GM23338 (cell line): ENCODE measurements around the gene SCNN1G. TPM values are rescaled to one million over a fixed set of nuclear protein-coding genes. Genes with fewer than 3 reads are reported as not detected.

Experiments
- ATAC-seq: fragments of 200-7000 bp; cut with Tn5 transposase; 3 replicates; pipeline ENCODE4 v1.9.1; 2020
- DNase-seq: peaks from one replicate; pipeline ENCODE4 v3.0.0-alpha.2; 2015; ENCODE audit warnings: low spot score
- H2AFZ ChIP-seq: fragments of 200-600 bp; sonication (generic); 2 replicates; pipeline ENCODE4 v1.8.0; 2016; ENCODE audit warnings: antibody characterized with exemption, mild to moderate bottlenecking, moderate library complexity
- H3F3A ChIP-seq: fragments of 200-600 bp; sonication (generic); replicated peaks from 2 replicates; pipeline ENCODE4 v1.8.0; 2017; ENCODE audit warnings: antibody characterized with exemption, mixed run types, low read depth
- H3K27ac ChIP-seq: fragments of 200-600 bp; sonication (generic); 2 replicates; pipeline ENCODE4 v1.6.1; 2016; ENCODE audit warnings: low read depth
- H3K27me3 ChIP-seq: fragments of 200-600 bp; sonication (generic); 2 replicates; pipeline ENCODE4 v1.8.0; 2016; ENCODE audit warnings: mild to moderate bottlenecking, mixed run types, moderate library complexity; ENCODE audit not compliant: insufficient read depth
- H3K36me3 ChIP-seq: fragments of 200-600 bp; sonication (generic); 2 replicates; pipeline ENCODE4 v1.8.0; 2016; ENCODE audit warnings: mild to moderate bottlenecking; ENCODE audit not compliant: insufficient read depth
- H3K4me1 ChIP-seq: fragments of 200-600 bp; sonication (generic); 2 replicates; pipeline ENCODE4 v1.8.0; 2016; ENCODE audit warnings: mild to moderate bottlenecking, moderate library complexity; ENCODE audit not compliant: insufficient read depth
- H3K4me2 ChIP-seq: fragments of 200-600 bp; sonication (generic); 2 replicates; pipeline ENCODE4 v1.7.1; 2017; ENCODE audit warnings: mixed run types
- H3K4me3 ChIP-seq: fragments of 200-600 bp; sonication (generic); 2 replicates; pipeline ENCODE4 v1.6.1; 2016; ENCODE audit warnings: mixed run types
- H3K79me2 ChIP-seq: fragments of 200-600 bp; sonication (generic); replicated peaks from 2 replicates; pipeline ENCODE4 v1.8.0; 2017; ENCODE audit warnings: mild to moderate bottlenecking; ENCODE audit not compliant: insufficient read depth
- H3K9me2 ChIP-seq: fragments of 200-600 bp; sonication (generic); 2 replicates; pipeline ENCODE4 v1.8.0; 2017; ENCODE audit not compliant: insufficient read depth
- H4K20me1 ChIP-seq: fragments of 200-600 bp; sonication (generic); replicated peaks from 2 replicates; pipeline ENCODE4 v1.8.0; 2017; ENCODE audit warnings: mild to moderate bottlenecking; ENCODE audit not compliant: insufficient read depth
- H3K27ac Mint-ChIP-seq: 2 replicates; pipeline ENCODE4 v1.8.0; 2020; ENCODE audit warnings: inconsistent platforms, mild to moderate bottlenecking, moderate library complexity, mixed read lengths
- H3K27me3 Mint-ChIP-seq: 3 replicates; pipeline ENCODE4 v1.8.0; 2022; ENCODE audit warnings: low read depth, mild to moderate bottlenecking, moderate library complexity, mixed read lengths, inconsistent platforms; ENCODE audit not compliant: insufficient read depth, poor library complexity
- H3K36me3 Mint-ChIP-seq: 3 replicates; pipeline ENCODE4 v1.8.0; 2021; ENCODE audit warnings: low read depth, mild to moderate bottlenecking, inconsistent platforms, moderate library complexity, mixed read lengths
- H3K4me1 Mint-ChIP-seq: 3 replicates; pipeline ENCODE4 v1.8.0; 2020; ENCODE audit warnings: mild to moderate bottlenecking, inconsistent platforms, mixed read lengths
- H3K4me3 Mint-ChIP-seq: 3 replicates; pipeline ENCODE4 v1.8.0; 2021; ENCODE audit warnings: moderate library complexity, mild to moderate bottlenecking, inconsistent platforms, mixed read lengths
- H3K9me3 Mint-ChIP-seq: 3 replicates; pipeline ENCODE4 v1.8.0; 2020; ENCODE audit warnings: moderate library complexity, mild to moderate bottlenecking, inconsistent platforms, mixed read lengths
- ETS1 ChIP-seq: IDR thresholded peaks from 2 replicates; pipeline ENCODE4 v1.6.1; 2016; ENCODE audit warnings: antibody characterized with exemption
- EZH2 ChIP-seq: fragments of 200-600 bp; sonication (generic); IDR thresholded peaks from one replicate; pipeline ENCODE4 v1.8.0; 2017; ENCODE audit warnings: antibody characterized with exemption, mild to moderate bottlenecking, low read depth; ENCODE audit not compliant: unreplicated experiment
- EZH2phosphoT487 ChIP-seq: fragments of 200-600 bp; sonication (generic); IDR thresholded peaks from one replicate; pipeline ENCODE4 v1.8.1; 2018; ENCODE audit warnings: antibody characterized with exemption; ENCODE audit not compliant: unreplicated experiment
- JUNB ChIP-seq: IDR thresholded peaks from one replicate; pipeline ENCODE4 v1.6.1; 2016; ENCODE audit warnings: antibody characterized with exemption; ENCODE audit not compliant: unreplicated experiment
- NANOG ChIP-seq: IDR thresholded peaks from 2 replicates; pipeline ENCODE4 v1.6.1; 2016; ENCODE audit warnings: antibody characterized with exemption, borderline replicate concordance
- POLR2AphosphoS5 ChIP-seq: IDR thresholded peaks from 2 replicates; pipeline ENCODE4 v1.6.1; 2016; ENCODE audit warnings: antibody characterized with exemption, low read depth
- STAT1 ChIP-seq: IDR thresholded peaks from one replicate; pipeline ENCODE4 v1.6.1; 2016; ENCODE audit warnings: antibody characterized with exemption; ENCODE audit not compliant: unreplicated experiment
- ZNF114 ChIP-seq: fragments of 250-450 bp; sonication (Bioruptor Pico); IDR thresholded peaks from 2 replicates; pipeline ENCODE4 v1.5.0; 2020; ENCODE audit warnings: mild to moderate bottlenecking, moderate library complexity
- ZNF462 ChIP-seq: fragments of 250-450 bp; sonication (Bioruptor Pico); IDR thresholded peaks from 2 replicates; pipeline ENCODE4 v1.5.0; 2020; ENCODE audit warnings: mild to moderate bottlenecking, moderate library complexity
- polyA plus RNA-seq: library from polyadenylated mRNA; unstranded; fragments of >200 nt; fragmentation: Nextera tagmentation; extraction: Ambion mirVana; gene quantifications from 2 replicates; pipeline ENCODE4 v1.2.1, GENCODE V29; 2016
- total RNA-seq: library from RNA; depleted of rRNA; stranded (reverse); fragments of >200 nt; shearing (Covaris generic); gene quantifications from 2 replicates; pipeline ENCODE4 v1.2.3, GENCODE V29; 2014

Gene SCNN1G
- total and polyA plus RNA-seq, 2 experiments from 2014 or later, result 0.97 to 1.1 TPM

- Mint-ChIP-seq H3K4me1 (no peaks in the 10 kb centered on the region), H3K27me3 (no peaks in the 10 kb centered on the region), H3K4me3 (no peak overlapping the region), H3K27ac (no peak overlapping the region), H3K36me3 (no peaks in the 10 kb centered on the region; the same call in 2 of the 3 replicates), H3K9me3 (peaks cover 17% of the 10 kb centered on the region)
- ATAC-seq, result no peak
- Histone ChIP-seq H3K4me3 (no peak overlapping the region), H4K20me1 (no peaks in the 10 kb centered on the region), H3K4me2 (no peak overlapping the region), H3K4me1 (no peaks in the 10 kb centered on the region), H3K36me3 (no peaks in the 10 kb centered on the region), H3K9me2 (no peaks in the 10 kb centered on the region), H3F3A (no peaks in the 10 kb centered on the region), H3K27ac (no peak overlapping the region), H2AFZ (peak overlapping the region; percentile 81; the same call in 1 of the 2 replicates), H3K27me3 (no peaks in the 10 kb centered on the region), H3K79me2 (no peaks in the 10 kb centered on the region)
- DNase-seq, result no peak
- no peak for TF ChIP-seq NANOG
- TF ChIP-seq ETS1, result no peak
- no peak for TF ChIP-seq POLR2AphosphoS5
- no peak for TF ChIP-seq EZH2phosphoT487
- TF ChIP-seq ZNF114 (CRISPR knock-in tag), result no peak
- TF ChIP-seq EZH2, result no peak
- TF ChIP-seq STAT1, result no peak
Measured at GRCh38 chr16:23255000-23255399, 72.5 kb downstream of the SCNN1G start.

GRCh38 chr16:23256440-23256839, 73.9 kb downstream of the SCNN1G start:
- no peak overlapping the region for H3K4me3 Mint-ChIP-seq
- no peaks in the 10 kb centered on the region for H3K27me3 ChIP-seq
- no peaks in the 10 kb centered on the region for H4K20me1 ChIP-seq
- H3K36me3 ChIP-seq, result no peaks in the 10 kb centered on the region
- H3K4me3 ChIP-seq, result no peak overlapping the region
- no peaks in the 10 kb centered on the region for H3K36me3 Mint-ChIP-seq
- TF ChIP-seq ZNF462, result no peak
- no peak for TF ChIP-seq JUNB
- TF ChIP-seq EZH2, result no peak
- DNase-seq, result no peak
- no peaks in the 10 kb centered on the region for H3F3A ChIP-seq
- H3K4me1 Mint-ChIP-seq, result no peaks in the 10 kb centered on the region
- no peaks in the 10 kb centered on the region for H3K4me1 ChIP-seq
- H2AFZ ChIP-seq, result no peak overlapping the region
- H3K9me3 Mint-ChIP-seq, result peaks cover 3% of the 10 kb centered on the region
- no peak overlapping the region for H3K4me2 ChIP-seq
- ATAC-seq, result no peak
- no peaks in the 10 kb centered on the region for H3K79me2 ChIP-seq
- H3K27me3 Mint-ChIP-seq, result no peaks in the 10 kb centered on the region
- H3K27ac ChIP-seq, result no peak overlapping the region
- H3K9me2 ChIP-seq, result no peaks in the 10 kb centered on the region
- no peak overlapping the region for H3K27ac Mint-ChIP-seq
